HepG2 (cell line): ENCODE data around the gene COA3. TPM values are rescaled to one million over a fixed set of nuclear protein-coding genes. Genes with fewer than 3 reads are reported as not detected.

Experiments
- IRF1 ChIP-seq: sonication (generic); formaldehyde crosslinking; IDR thresholded peaks from 2 replicates; pipeline ENCODE4 v1.4.0; 2020; ENCODE audit warnings: low read depth, mild to moderate bottlenecking, missing genetic modification reagents
- KIAA2018 ChIP-seq: sonication (generic); formaldehyde crosslinking; IDR thresholded peaks from 2 replicates; pipeline ENCODE4 v1.5.0; 2020; ENCODE audit warnings: mild to moderate bottlenecking, missing genetic modification reagents, borderline replicate concordance
- MED8 ChIP-seq: sonication (generic); formaldehyde crosslinking; IDR thresholded peaks from 2 replicates; pipeline ENCODE4 v1.8.1; 2023; ENCODE audit warnings: mild to moderate bottlenecking, missing genetic modification reagents; ENCODE audit not compliant: insufficient replicate concordance
- TARDBP ChIP-seq: sonication (generic); formaldehyde crosslinking; IDR thresholded peaks from 2 replicates; pipeline ENCODE4 v1.8.0; 2022; ENCODE audit warnings: mild to moderate bottlenecking, missing genetic modification reagents
- ZNF12 ChIP-seq: sonication (generic); formaldehyde crosslinking; IDR thresholded peaks from 2 replicates; pipeline ENCODE4 v1.5.0; 2020; ENCODE audit warnings: missing genetic modification reagents
- ZNF235 ChIP-seq: sonication (generic); formaldehyde crosslinking; IDR thresholded peaks from 2 replicates; pipeline ENCODE4 v1.8.1; 2023; ENCODE audit warnings: mild to moderate bottlenecking, missing genetic modification reagents, borderline replicate concordance
- ZNF512 ChIP-seq: sonication (generic); formaldehyde crosslinking; IDR thresholded peaks from 2 replicates; pipeline ENCODE4 v1.4.0; 2020; ENCODE audit warnings: mild to moderate bottlenecking, missing genetic modification reagents
- ZNF674 ChIP-seq: sonication (generic); formaldehyde crosslinking; IDR thresholded peaks from 2 replicates; pipeline ENCODE4 v1.5.0; 2020; ENCODE audit warnings: low read depth, mild to moderate bottlenecking, missing genetic modification reagents
- polyA plus RNA-seq, 8 experiments: library from polyadenylated mRNA; depleted of rRNA in 3 of 8; stranded (reverse) in 7 of 8; unstranded in 1 of 8; fragments of >200 nt; fragmentation: Illumina TruSeq in 4 of 8; extraction: Trizol in 4 of 8; gene quantifications; 2 replicates each; pipeline versions ENCODE4 v1.2.1 to v1.2.3, GENCODE V29; 2011 to 2016; ENCODE audit warnings: low read depth in 4 of 8, missing spikeins in 1 of 8, mixed read lengths in 1 of 8; ENCODE audit not compliant: insufficient read depth in 1 of 8
- total RNA-seq, 5 experiments: library from RNA; depleted of rRNA; stranded (reverse); fragments of >200 nt; fragmentation: Illumina TruSeq; extraction: Trizol; gene quantifications; 2 replicates each; pipeline ENCODE4 v1.2.3, GENCODE V29; 2016; ENCODE audit warnings: low read depth in 1 of 5
- TF ChIP-seq, protein P1 (sequence below): sonication (generic); formaldehyde crosslinking; IDR thresholded peaks from 2 replicates; pipeline ENCODE4 v1.4.0; 2020; ENCODE audit warnings: missing genetic modification reagents, borderline replicate concordance

Gene COA3
- total and polyA plus RNA-seq, 2 of the 13 experiments (the other 11 are each of a cell fraction or from before 2014, with no cell fraction given), result 133 to 202 TPM

- TF ChIP-seq, protein P1, sequence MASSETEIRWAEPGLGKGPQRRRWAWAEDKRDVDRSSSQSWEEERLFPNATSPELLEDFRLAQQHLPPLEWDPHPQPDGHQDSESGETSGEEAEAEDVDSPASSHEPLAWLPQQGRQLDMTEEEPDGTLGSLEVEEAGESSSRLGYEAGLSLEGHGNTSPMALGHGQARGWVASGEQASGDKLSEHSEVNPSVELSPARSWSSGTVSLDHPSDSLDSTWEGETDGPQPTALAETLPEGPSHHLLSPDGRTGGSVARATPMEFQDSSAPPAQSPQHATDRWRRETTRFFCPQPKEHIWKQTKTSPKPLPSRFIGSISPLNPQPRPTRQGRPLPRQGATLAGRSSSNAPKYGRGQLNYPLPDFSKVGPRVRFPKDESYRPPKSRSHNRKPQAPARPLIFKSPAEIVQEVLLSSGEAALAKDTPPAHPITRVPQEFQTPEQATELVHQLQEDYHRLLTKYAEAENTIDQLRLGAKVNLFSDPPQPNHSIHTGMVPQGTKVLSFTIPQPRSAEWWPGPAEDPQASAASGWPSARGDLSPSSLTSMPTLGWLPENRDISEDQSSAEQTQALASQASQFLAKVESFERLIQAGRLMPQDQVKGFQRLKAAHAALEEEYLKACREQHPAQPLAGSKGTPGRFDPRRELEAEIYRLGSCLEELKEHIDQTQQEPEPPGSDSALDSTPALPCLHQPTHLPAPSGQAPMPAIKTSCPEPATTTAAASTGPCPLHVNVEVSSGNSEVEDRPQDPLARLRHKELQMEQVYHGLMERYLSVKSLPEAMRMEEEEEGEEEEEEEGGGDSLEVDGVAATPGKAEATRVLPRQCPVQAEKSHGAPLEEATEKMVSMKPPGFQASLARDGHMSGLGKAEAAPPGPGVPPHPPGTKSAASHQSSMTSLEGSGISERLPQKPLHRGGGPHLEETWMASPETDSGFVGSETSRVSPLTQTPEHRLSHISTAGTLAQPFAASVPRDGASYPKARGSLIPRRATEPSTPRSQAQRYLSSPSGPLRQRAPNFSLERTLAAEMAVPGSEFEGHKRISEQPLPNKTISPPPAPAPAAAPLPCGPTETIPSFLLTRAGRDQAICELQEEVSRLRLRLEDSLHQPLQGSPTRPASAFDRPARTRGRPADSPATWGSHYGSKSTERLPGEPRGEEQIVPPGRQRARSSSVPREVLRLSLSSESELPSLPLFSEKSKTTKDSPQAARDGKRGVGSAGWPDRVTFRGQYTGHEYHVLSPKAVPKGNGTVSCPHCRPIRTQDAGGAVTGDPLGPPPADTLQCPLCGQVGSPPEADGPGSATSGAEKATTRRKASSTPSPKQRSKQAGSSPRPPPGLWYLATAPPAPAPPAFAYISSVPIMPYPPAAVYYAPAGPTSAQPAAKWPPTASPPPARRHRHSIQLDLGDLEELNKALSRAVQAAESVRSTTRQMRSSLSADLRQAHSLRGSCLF (CRISPR knock-in tag), result no peak
- TF ChIP-seq MED8 (CRISPR knock-in tag), result peak; percentile 87
- no peak for TF ChIP-seq ZNF235 (CRISPR knock-in tag)
- TF ChIP-seq KIAA2018 (CRISPR knock-in tag), result no peak
- peak; percentile 32; the same call in 1 of the 2 replicates for TF ChIP-seq ZNF12 (CRISPR knock-in tag)
- TF ChIP-seq TARDBP (CRISPR knock-in tag), result peak; percentile 96
- TF ChIP-seq IRF1, result peak; percentile 32; the same call in 1 of the 2 replicates
- TF ChIP-seq ZNF674 (CRISPR knock-in tag), result 0 out of 2 replicates have a peak, but pooled peaks have one; percentile 2
- TF ChIP-seq ZNF512 (CRISPR knock-in tag), result no peak
These were observed 18.3 kb downstream of the COA3 start, which contains the start of gene WNK4 (continued) for GRCh38 chr17:42779936-42780850.
